HS-5 (cell line): ENCODE measurements around the gene AGAP1.

Source experiments
- DNase-seq: peaks from one replicate; pipeline ENCODE4 v3.0.0-alpha.2; 2012; ENCODE audit warnings: low read depth

AGAP1 gene

DNA sequence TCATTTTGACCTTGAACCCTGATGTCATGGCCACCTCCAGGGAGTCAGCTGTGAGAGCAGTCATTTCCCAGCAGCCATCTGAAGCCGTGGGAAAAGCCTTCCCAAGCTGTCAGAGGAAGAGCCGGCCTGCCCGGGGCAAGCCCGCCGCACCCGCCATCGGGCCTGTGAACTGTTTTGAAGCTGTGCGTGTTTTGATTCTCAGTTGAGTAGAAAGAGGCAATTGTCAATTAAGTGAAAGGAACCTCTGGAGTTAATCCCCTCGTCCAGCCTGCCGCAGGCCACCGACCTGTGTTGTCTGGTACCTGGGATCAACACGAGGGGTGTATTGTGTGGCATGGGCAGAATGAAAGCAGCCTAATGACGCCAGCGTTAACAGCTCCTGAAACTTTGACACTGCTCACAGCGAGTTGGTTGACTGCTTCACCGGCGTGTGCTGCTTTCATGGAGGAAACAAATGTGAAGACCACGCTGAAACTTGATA is 318.4 kb downstream of the AGAP1 start:
- no peak for DNase-seq

GRCh38 chr2:235813398-235813797 is 319.6 kb downstream of the AGAP1 start:
- DNase-seq: no peak

- no peak for DNase-seq
Observed at GRCh38 chr2:235820571-235820970, 326.7 kb downstream of the AGAP1 start.

DNA sequence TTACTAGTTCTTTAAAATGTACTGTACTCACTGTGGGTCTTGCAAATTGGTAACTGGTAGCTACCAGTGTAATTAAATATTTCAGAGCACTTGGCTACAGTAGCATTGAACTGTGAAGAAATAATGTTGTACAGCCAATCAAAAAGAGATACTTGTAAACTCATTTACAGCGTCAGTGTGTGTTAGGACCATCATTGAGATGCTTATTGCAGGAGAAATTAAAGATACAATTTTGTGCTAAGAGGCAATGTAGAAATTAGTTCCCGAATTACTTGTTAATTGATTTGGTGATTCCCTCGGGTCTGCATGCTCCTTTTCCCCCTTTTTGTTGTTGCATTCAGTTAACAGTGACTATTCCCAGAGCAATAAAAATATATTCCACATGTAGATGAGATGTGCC is 330.5 kb downstream of the AGAP1 start:
- no peak for DNase-seq

DNA sequence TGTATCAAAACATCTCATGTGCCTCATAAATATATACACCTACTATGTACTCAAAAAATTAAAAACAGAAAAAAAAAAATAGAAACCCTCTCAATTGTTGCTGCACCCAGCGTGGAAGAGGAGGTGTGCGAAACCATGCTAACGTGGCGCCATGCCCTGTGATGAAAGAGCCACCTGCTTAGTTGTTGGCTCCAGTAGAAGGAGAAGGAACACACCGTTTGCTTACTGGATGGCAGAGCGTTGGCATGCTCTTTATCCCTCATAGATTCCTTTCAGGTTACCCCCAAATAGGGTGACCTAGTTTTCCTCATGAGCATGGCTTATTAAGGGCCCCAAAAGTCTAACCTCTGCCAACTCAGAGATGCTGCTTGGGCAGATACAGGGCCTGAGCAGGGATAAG is 332.1 kb downstream of the AGAP1 start:
- no peak for DNase-seq

DNA sequence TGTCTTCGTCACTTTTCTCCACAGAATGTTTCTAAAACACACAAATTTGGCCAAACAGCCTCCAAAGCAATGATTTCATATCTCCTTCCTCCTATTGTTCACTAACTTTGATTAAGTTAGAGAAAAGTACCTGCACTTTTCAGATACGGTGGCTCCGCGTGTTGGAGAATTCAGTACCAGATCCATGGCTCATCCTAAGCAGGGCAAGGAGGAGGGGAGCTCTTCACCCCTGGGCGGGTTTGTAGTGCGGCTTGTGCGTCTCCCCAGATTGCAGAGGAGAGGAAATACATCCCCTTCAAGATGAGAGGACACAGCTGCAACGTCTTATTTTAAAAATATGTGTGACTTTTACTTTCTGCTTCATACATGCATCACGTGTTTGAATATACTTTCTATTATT is 333.0 kb downstream of the AGAP1 start:
- DNase-seq: no peak

DNA sequence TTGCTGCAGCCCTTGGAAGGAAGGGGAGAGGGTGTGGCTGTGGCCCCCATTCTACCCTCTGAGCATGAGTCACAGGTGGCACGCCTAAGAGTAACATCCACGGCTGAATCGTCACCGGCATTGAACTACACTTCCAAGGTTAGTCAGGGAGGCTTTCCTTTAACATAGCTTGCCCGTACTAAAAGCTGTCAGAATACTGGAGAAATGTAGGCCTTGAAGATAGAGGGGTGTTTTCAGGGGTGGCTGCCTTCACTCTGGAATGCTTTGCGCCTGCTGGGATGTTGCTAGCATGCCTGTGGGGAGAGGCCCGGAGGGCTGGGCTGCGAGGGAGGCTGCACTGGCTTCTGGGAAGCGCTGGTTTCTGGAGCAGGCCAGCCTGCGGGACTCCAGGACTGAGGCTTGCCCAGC is 333.7 kb downstream of the AGAP1 start:
- peak; percentile 77 for DNase-seq

DNA sequence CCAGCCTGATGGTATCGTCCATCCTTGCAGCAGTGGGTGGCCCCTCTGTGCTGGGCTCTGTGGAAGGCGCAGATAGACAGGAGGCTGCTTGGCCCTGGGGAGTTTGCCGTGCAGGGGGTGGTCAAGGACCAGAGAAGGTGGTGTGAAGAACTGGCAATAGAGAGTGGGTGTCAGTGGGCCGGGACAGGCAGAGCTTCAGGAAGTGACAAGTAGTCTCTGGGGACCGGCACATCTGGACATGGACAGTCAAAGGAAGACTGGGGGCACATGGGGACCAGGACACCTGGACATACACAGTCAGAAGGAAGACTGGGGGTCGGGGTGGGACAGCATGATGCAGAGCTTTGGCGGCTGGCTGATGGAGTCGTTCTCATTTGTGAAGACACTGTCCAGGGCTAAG is 335.9 kb downstream of the AGAP1 start:
- no peak for DNase-seq

- DNase-seq: no peak
Observed at GRCh38 chr2:235831755-235832154, 337.9 kb downstream of the AGAP1 start.

DNA sequence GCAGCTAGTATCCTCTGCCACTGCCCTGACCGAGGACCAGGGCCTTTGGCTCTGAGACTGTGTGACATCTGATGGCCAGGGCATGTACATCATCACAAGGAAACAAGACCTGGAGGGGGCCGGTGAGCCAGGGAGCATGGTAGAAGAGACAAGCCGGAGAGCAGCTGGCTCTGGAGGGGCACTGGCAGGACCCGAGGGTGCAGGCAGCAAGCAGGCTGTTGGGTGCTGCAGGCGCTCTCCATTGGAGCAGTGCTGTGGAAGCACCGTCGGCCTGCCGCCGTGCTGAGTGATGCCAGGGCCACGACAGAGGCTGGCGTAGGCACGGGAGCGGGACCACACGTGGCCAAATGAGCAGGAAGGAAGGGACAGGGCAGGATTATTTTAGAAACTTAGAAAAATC is 339.1 kb downstream of the AGAP1 start:
- no peak for DNase-seq

DNA sequence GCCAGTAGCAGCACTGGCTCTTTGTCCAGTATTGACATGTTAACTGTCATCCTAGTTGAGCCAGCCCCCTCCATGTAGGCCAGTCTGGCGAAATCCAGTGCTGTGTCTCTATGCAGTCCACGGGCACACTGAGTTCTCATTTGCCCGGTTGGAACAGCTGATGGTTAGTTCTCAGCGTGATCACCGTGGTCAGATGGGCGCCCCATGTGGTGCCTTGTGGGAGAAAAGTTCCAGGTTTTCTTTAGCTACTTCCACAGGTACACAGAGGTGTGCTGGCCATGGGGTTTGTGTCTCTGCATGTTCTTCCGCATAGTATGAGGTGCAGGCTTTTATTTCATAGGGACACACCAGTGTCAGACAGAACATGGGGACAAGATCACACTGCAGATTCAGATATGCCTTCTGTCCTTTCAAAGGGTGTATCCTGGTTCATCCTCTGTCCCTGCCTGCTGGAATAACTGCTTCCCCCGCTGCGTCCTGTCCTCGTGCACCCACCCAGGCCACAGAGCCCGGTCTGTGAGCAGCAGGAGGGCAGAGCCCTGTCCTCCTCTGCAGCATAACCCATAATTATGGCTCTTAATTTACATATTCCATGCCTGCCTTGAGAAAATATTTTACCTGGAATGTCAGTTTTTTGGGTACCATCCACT is 340.3 kb downstream of the AGAP1 start:
- DNase-seq: no peak

DNA sequence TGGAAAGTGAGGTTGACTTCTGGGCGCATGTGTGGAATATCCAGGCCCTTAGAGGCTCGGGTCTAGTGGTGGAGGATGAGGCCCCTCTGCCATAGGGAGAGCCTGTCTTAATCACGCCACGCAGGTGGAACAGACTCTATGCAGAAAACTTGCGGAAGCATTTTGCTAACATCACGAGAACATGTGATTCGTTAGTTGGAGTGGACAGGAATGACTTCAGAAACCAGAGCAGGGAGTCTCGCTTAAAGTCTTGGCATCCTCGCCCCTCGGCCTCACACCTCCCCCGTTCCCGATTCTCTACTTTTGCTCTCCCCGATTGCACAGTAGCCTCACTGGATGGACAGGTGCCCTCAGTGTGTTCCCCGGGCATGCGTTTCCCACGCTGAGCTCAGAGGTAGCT is 340.9 kb downstream of the AGAP1 start:
- no peak for DNase-seq

GRCh38 chr2:235835810-235836209 is 342.0 kb downstream of the AGAP1 start:
- DNase-seq: no peak

DNA sequence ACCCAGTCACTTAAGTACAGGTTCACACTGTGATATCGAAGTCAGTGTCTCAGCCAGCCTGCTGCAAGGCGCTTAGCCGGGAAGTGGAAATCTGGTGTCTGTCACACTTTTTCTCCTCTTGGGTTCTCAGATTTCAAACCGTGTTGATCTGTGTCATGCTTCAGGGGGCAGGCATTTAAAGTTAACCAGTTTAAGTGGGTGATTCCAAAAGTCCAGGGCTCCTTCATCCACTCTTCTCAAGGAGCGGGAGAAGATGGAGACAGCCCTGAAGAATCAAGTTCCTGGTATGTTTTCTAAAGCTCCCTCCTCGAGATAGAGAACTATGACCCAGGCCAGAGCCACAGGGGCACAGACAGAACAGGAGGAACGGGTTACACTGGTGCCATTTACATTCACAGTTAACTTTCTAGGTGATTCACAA is 342.7 kb downstream of the AGAP1 start:
- DNase-seq: no peak

- DNase-seq: no peak
Observed at GRCh38 chr2:235839226-235839625, 345.4 kb downstream of the AGAP1 start.

DNA sequence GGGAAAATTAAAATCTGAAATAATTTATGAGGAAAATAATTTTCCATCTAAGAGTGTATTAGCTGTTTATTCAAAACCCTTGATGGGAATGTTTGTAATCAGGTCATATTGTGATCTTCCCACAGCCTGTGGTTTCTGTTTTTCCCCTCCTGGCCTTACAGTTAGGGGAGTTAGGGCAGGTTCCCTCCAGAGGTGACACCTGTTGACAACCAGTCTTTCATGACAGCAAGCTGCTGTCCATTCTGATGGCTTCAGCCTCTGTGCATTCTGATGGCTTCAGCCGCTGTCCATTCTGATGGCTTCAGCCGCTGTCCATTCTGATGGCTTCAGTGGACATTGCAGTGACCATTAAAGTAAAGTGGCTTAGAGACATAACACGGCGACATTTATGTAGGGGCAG is 346.1 kb downstream of the AGAP1 start:
- no peak for DNase-seq

DNA sequence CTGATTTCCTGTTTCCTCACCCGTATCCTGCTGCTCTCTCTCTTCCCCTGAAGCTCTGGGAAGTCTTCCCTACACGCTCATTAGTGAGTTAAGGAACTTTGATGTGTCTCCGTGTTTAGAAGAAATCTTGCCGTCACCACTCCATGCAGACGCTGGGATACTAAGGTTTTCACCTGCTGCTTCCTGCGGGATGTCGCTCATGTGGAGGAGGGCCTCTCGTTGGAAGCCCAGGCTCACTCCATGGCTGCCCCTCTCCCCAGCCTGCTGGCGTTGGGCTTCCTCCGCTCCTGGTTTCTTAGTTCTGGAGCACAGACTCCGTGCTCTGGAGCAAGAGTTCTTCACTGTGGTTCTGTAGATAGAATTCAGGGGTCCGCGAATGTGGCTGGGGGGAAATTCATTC is 348.0 kb downstream of the AGAP1 start:
- no peak for DNase-seq

GRCh38 chr2:235842941-235843340 is 349.1 kb downstream of the AGAP1 start:
- no peak for DNase-seq

GRCh38 chr2:235843591-235844395 is 349.9 kb downstream of the AGAP1 start:
- DNase-seq: no peak

GRCh38 chr2:235844561-235844960 is 350.7 kb downstream of the AGAP1 start:
- no peak for DNase-seq

- DNase-seq: no peak
Observed at GRCh38 chr2:235845245-235845644, 351.4 kb downstream of the AGAP1 start.

GRCh38 chr2:235847576-235847975 is 353.7 kb downstream of the AGAP1 start:
- DNase-seq: no peak

- no peak for DNase-seq
Observed at GRCh38 chr2:235848055-235848454, 354.2 kb downstream of the AGAP1 start.

- DNase-seq: no peak
Observed at GRCh38 chr2:235848946-235849345, 355.1 kb downstream of the AGAP1 start.
